C4-2B (cell line): ENCODE data around the gene DNAH14.

Source experiments
- ZFX ChIP-seq: fragments of 450-650 bp; IDR thresholded peaks from 2 replicates; pipeline ENCODE4 v1.6.1; 2017
- TF ChIP-seq, protein P1 (sequence below): fragments of 450-650 bp; conservative IDR thresholded peaks from 2 replicates; pipeline ENCODE4 v1.5.1; 2017; ENCODE audit warnings: mild to moderate bottlenecking

DNA sequence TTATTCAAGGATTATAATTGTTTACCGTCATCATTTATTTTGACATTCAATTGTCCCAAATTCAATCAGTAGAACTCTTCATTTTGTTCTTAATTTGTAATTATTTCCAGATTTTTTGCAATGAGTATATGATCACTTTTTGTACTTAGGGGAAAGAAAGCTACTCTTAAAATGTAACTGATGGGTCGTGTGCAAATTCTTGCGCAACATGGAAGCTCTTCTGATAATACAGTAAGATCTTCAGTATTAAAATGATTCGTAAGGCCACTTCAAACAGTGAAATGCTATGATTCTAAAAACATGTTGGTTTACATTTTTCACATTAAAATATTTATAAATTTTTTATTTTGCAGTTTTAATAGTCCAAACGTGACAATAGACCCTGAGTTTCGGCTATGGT, 435.0 kb downstream of the DNAH14 start:
- TF ChIP-seq, protein P1, sequence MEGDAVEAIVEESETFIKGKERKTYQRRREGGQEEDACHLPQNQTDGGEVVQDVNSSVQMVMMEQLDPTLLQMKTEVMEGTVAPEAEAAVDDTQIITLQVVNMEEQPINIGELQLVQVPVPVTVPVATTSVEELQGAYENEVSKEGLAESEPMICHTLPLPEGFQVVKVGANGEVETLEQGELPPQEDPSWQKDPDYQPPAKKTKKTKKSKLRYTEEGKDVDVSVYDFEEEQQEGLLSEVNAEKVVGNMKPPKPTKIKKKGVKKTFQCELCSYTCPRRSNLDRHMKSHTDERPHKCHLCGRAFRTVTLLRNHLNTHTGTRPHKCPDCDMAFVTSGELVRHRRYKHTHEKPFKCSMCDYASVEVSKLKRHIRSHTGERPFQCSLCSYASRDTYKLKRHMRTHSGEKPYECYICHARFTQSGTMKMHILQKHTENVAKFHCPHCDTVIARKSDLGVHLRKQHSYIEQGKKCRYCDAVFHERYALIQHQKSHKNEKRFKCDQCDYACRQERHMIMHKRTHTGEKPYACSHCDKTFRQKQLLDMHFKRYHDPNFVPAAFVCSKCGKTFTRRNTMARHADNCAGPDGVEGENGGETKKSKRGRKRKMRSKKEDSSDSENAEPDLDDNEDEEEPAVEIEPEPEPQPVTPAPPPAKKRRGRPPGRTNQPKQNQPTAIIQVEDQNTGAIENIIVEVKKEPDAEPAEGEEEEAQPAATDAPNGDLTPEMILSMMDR: no peak
- no peak for TF ChIP-seq ZFX
